Measurements from ENCODE around the gene SAMD11. TPM values are rescaled to one million over a fixed set of nuclear protein-coding genes. Genes with fewer than 3 reads are reported as not detected.
A peak's percentile ranks its signal among the peaks of the same experiment; 100 is the strongest.

SAMD11 gene
- total and polyA plus RNA-seq, 2 of the 13 experiments (the other 11 are each of a cell fraction or from before 2014, with no cell fraction given): 0.11 TPM; not detected in 1

GRCh38 chr1:920010-920409, 3.7 kb upstream of the SAMD11 start:
- FAIRE-seq (no peak), DNase-seq (ENCODE audit: low spot score) (no peak), ATAC-seq (no peak)
- Histone ChIP-seq H3K9me3 (ENCODE audit: low read length) (no peaks in the 10 kb centered on the region), H3K4me1 (ENCODE audit: insufficient read depth, low read length) (peaks cover 43% of the 10 kb centered on the region), H3K27ac (ENCODE audit: extremely low read length, insufficient read depth, low read length) (no peak overlapping the region), H2AFZ (ENCODE audit: low read length) (no peak overlapping the region), H3K4me3 (replicated peaks in 1 of 3; ENCODE audit: insufficient read depth in 1 of 3, low read depth in 2 of 3, low read length in 3 of 3) (no peak overlapping the region), H3K36me3 (replicated peaks in 1 of 2; ENCODE audit: control insufficient read depth in 1 of 2, insufficient read depth in 2 of 2, low read length in 2 of 2) (no peaks in the 10 kb centered on the region), H4K20me1 (ENCODE audit: insufficient read depth, low read length) (peaks cover 6% of the 10 kb centered on the region; the same call in 1 of the 2 replicates), H3K4me2 (ENCODE audit: low read depth, low read length) (no peak overlapping the region), H3K9ac (ENCODE audit: insufficient read depth, low read depth, low read length) (no peak overlapping the region), H3K27me3 (ENCODE audit: control insufficient read depth in 1 of 2, insufficient read depth in 2 of 2, low read length in 2 of 2) (peaks cover 47 to 90% of the 10 kb centered on the region in 2 experiments), H3K79me2 (ENCODE audit: insufficient read depth, low read length) (no peaks in the 10 kb centered on the region)
- in situ Hi-C loops (cut with HindIII; ENCODE audit: extremely low pct_ligation_motif_present, low pct_unique_long_range_greater_than_20kb) (no loop called here), intact Hi-C loops (cut with micrococcal nuclease; ENCODE audit: unreplicated experiment) (no loop called here)
- BruUV-seq (replicated peaks): no TSS peak
- ChIA-PET POLR2A (no interaction called here), CTCF (ENCODE audit: low intra/inter-chr PET ratio, low total read pairs) (no interaction called here)
- 0% methylated on average over 5 of the region's 23 CpGs for WGBS (ENCODE audit: low lambda C conversion rate)
- TF ChIP-seq ZFX (CRISPR knock-in tag; IDR thresholded peaks at IDR 0.05; ENCODE audit: low read depth) (0 out of 2 replicates have a peak, but pooled peaks have one; percentile 3), EP300 (IDR thresholded peaks at IDR 0.05; ENCODE audit: low read depth in 2 of 2, low read length in 2 of 2) (no peak), EP300 (CRISPR knock-in tag; IDR thresholded peaks at IDR 0.05; ENCODE audit: borderline replicate concordance) (no peak), TFDP1 (CRISPR knock-in tag; IDR thresholded peaks at IDR 0.05; ENCODE audit: borderline replicate concordance) (no peak), ZSCAN29 (CRISPR knock-in tag; conservative IDR thresholded peaks at IDR 0.05) (no peak), NR2F6 (IDR thresholded peaks at IDR 0.05) (no peak), NR2F6 (CRISPR knock-in tag; IDR thresholded peaks at IDR 0.05) (no peak), KIAA2018 (CRISPR knock-in tag; IDR thresholded peaks at IDR 0.05; ENCODE audit: borderline replicate concordance) (no peak), ZNF841 (CRISPR knock-in tag; IDR thresholded peaks at IDR 0.05; ENCODE audit: borderline replicate concordance) (no peak), TFDP2 (CRISPR knock-in tag; IDR thresholded peaks at IDR 0.05) (no peak), ZBTB4 (CRISPR knock-in tag; IDR thresholded peaks at IDR 0.05; ENCODE audit: borderline replicate concordance) (no peak)

All from HepG2 (cell line).